Erythroblast (primary cell): ENCODE results near the gene SOCS2.

Source experiments
- GATA1 ChIP-seq: IDR thresholded peaks from 2 replicates; pipeline ENCODE4 v1.6.1; 2011; ENCODE audit warnings: low read depth, mild to moderate bottlenecking, control low read depth, low read length, moderate library complexity
- POLR2A ChIP-seq: IDR thresholded peaks from 2 replicates; pipeline ENCODE4 v1.6.1; 2011; ENCODE audit warnings: mild to moderate bottlenecking, low read length

GRCh38 chr12:93612776-93613175 lies 40.3 kb downstream of the SOCS2 start:
- no peak for TF ChIP-seq POLR2A
- TF ChIP-seq GATA1: no peak
